Testis (tissue), 3 donors: ENCODE measurements around the gene NACA2. TPM values are rescaled to one million over a fixed set of nuclear protein-coding genes. Genes with fewer than 3 reads are reported as not detected.

Experiments used
- DNase-seq: peaks from one replicate; pipeline ENCODE4 v3.0.0-alpha.2; 2019
- H3K27ac ChIP-seq, 2 donors: fragments of 200-600 bp; sonication (generic); one replicate each; pipeline ENCODE4 v1.5.1; 2019
- H3K27me3 ChIP-seq: fragments of 200-600 bp; sonication (generic); one replicate; pipeline ENCODE4 v1.5.1; 2019
- H3K36me3 ChIP-seq: fragments of 200-600 bp; sonication (generic); one replicate; pipeline ENCODE4 v1.5.1; 2017; ENCODE audit warnings: low read depth; ENCODE audit errors: missing control alignments
- H3K4me1 ChIP-seq: fragments of 200-600 bp; sonication (generic); one replicate; pipeline ENCODE4 v1.5.1; 2019
- H3K4me3 ChIP-seq, 2 donors: fragments of 200-600 bp; sonication (generic); one replicate each; pipeline ENCODE4 v1.5.1; 2017 to 2019
- H3K9me3 ChIP-seq: fragments of 200-600 bp; sonication (generic); one replicate; pipeline ENCODE4 v1.5.1; 2017
- CTCF ChIP-seq, 3 experiments: fragments of 450-650 bp in 2 of 3; fragments of 200-600 bp in 1 of 3; sonication (generic) in 1 of 3; IDR thresholded peaks; one replicate each; pipeline ENCODE4 v1.5.1; 2016 to 2019; ENCODE audit warnings: antibody characterized with exemption in 3 of 3, mild to moderate bottlenecking in 2 of 3, moderate library complexity in 1 of 3
- POLR2A ChIP-seq: fragments of 450-650 bp; IDR thresholded peaks from one replicate; pipeline ENCODE4 v1.6.1; 2017; ENCODE audit warnings: antibody characterized with exemption, mild to moderate bottlenecking, moderate library complexity
- WGBS, 2 donors: methylation state at CpG; one replicate each; pipeline ENCODE4 v1.1.5; 2018; 5-methylcytosine and 5-hydroxymethylcytosine counted together
- intact Hi-C: fragments of 100-400 bp; cut with DNase I; formaldehyde crosslinking; loops from one replicate; pipeline ENCODE4 v1.15.1; 2023; ENCODE audit warnings: low total_unique reads
- polyA plus RNA-seq: library from polyadenylated mRNA; stranded (reverse); fragments of 350-450 nt; fragmentation: Illumina TruSeq; extraction: RNeasy Lipid Tissue Mini Kit (QIAGEN cat#74804); gene quantifications from one replicate; pipeline ENCODE4 v1.2.3, GENCODE V29; 2014; ENCODE audit warnings: low read depth, low replicate concordance; ENCODE audit not compliant: insufficient read depth
- total RNA-seq, 2 donors: library from RNA; depleted of rRNA; stranded (reverse); fragments of >200 nt; gene quantifications; one replicate each; pipeline ENCODE4 v1.2.3, GENCODE V29; 2016

Gene NACA2
- total and polyA plus RNA-seq, 3 donors from 2014 or later: 13.9 to 129 (median 31.1) TPM

- intact Hi-C loops: no loop called here
- DNase-seq: no peak
- Histone ChIP-seq H3K27ac (no peak overlapping the region), H3K27me3 (no peaks in the 10 kb centered on the region), H3K4me3 (no peak overlapping the region), H3K36me3 (no peaks in the 10 kb centered on the region), H3K4me1 (no peaks in the 10 kb centered on the region), H3K9me3 (no peaks in the 10 kb centered on the region)
- 88 to 95% methylated on average over 4 of the region's 4 CpGs for WGBS, 2 donors
- TF ChIP-seq CTCF (IDR thresholded peaks at IDR 0.05) (no peak), POLR2A (no peak)
Observed at GRCh38 chr17:61586031-61586566, 4.9 kb downstream of the NACA2 start.

- Histone ChIP-seq H3K4me3 (no peak overlapping the region), H3K9me3 (no peaks in the 10 kb centered on the region), H3K27ac (no peak overlapping the region), H3K27me3 (no peaks in the 10 kb centered on the region), H3K4me1 (no peaks in the 10 kb centered on the region), H3K36me3 (no peaks in the 10 kb centered on the region)
- TF ChIP-seq CTCF (IDR thresholded peaks at IDR 0.05) (no peak), POLR2A (no peak)
- no peak for DNase-seq
- intact Hi-C loops: no loop called here
- WGBS, 2 donors: 83 to 84% methylated on average over 2 of the region's 2 CpGs
Observed at GRCh38 chr17:61584866-61585265, 6.2 kb downstream of the NACA2 start.

GRCh38 chr17:61584266-61584665 is 6.8 kb downstream of the NACA2 start:
- Histone ChIP-seq H3K4me3 (no peak overlapping the region), H3K9me3 (no peaks in the 10 kb centered on the region), H3K27me3 (no peaks in the 10 kb centered on the region), H3K4me1 (no peaks in the 10 kb centered on the region), H3K36me3 (no peaks in the 10 kb centered on the region), H3K27ac (no peak overlapping the region)
- 72 to 82% methylated on average over 2 of the region's 2 CpGs for WGBS, 2 donors
- DNase-seq: no peak
- intact Hi-C loops: no loop called here
- TF ChIP-seq CTCF (IDR thresholded peaks at IDR 0.05) (no peak), POLR2A (no peak)

- no peak for DNase-seq
- no peak overlapping the region for H3K27ac ChIP-seq
- no peak for TF ChIP-seq POLR2A
- TF ChIP-seq CTCF (IDR thresholded peaks at IDR 0.05): no peak
- H3K36me3 ChIP-seq: no peaks in the 10 kb centered on the region
- no peaks in the 10 kb centered on the region for H3K27me3 ChIP-seq
- WGBS, 2 donors: 83 to 93% methylated on average over 4 of the region's 4 CpGs
- no peaks in the 10 kb centered on the region for H3K9me3 ChIP-seq
- H3K4me1 ChIP-seq: no peaks in the 10 kb centered on the region
- intact Hi-C loops: no loop called here
- H3K4me3 ChIP-seq: no peak overlapping the region
Observed at GRCh38 chr17:61583660-61584264, 7.3 kb downstream of the NACA2 start.

- no peak overlapping the region for H3K4me3 ChIP-seq
- 77 to 82% methylated on average over 3 of the region's 3 CpGs for WGBS, 2 donors
- TF ChIP-seq POLR2A: no peak
- no peak for TF ChIP-seq CTCF (IDR thresholded peaks at IDR 0.05)
- no peak for DNase-seq
- intact Hi-C loops: no loop called here
- no peak overlapping the region for H3K27ac ChIP-seq
- H3K27me3 ChIP-seq: no peaks in the 10 kb centered on the region
- H3K4me1 ChIP-seq: no peaks in the 10 kb centered on the region
- no peaks in the 10 kb centered on the region for H3K9me3 ChIP-seq
- H3K36me3 ChIP-seq: no peaks in the 10 kb centered on the region
Observed at GRCh38 chr17:61583242-61583641, 7.8 kb downstream of the NACA2 start.
